KMS-11 (cell line): ENCODE measurements around the gene APBB1IP.

Experiments
- H2AFZ ChIP-seq: fragments of 200-600 bp; sonication (generic); 2 replicates; pipeline ENCODE4 v1.6.1; 2016; ENCODE audit warnings: antibody characterized with exemption, mixed run types, low read depth
- H3K27ac ChIP-seq: fragments of 200-600 bp; sonication (generic); 2 replicates; pipeline ENCODE4 v1.6.1; 2016; ENCODE audit warnings: mild to moderate bottlenecking, mixed run types
- H3K27me3 ChIP-seq: fragments of 200-600 bp; sonication (generic); 2 replicates; pipeline ENCODE4 v1.6.1; 2017; ENCODE audit warnings: mild to moderate bottlenecking, low read depth, mixed run types, moderate library complexity; ENCODE audit not compliant: insufficient read depth
- H3K36me3 ChIP-seq: fragments of 200-600 bp; sonication (generic); 2 replicates; pipeline ENCODE4 v1.6.1; 2017; ENCODE audit warnings: mild to moderate bottlenecking, mixed run types; ENCODE audit not compliant: insufficient read depth
- H3K4me1 ChIP-seq: fragments of 200-600 bp; sonication (generic); 2 replicates; pipeline ENCODE4 v1.6.1; 2016; ENCODE audit warnings: mild to moderate bottlenecking, low read depth, mixed run types; ENCODE audit not compliant: poor library complexity, severe bottlenecking
- H3K4me2 ChIP-seq: fragments of 200-600 bp; sonication (generic); 2 replicates; pipeline ENCODE4 v1.7.0; 2016; ENCODE audit warnings: mild to moderate bottlenecking, mixed run types
- H3K4me3 ChIP-seq: fragments of 200-600 bp; sonication (generic); IDR thresholded peaks from 2 replicates; pipeline ENCODE4 v1.6.1; 2017; ENCODE audit warnings: low read depth, low read length, mixed read lengths; ENCODE audit not compliant: insufficient read depth
- H3K79me2 ChIP-seq: fragments of 200-600 bp; sonication (generic); 2 replicates; pipeline ENCODE4 v1.6.1; 2016; ENCODE audit warnings: low read depth, mixed run types; ENCODE audit not compliant: insufficient read depth
- H3K9ac ChIP-seq: fragments of 200-600 bp; sonication (generic); 2 replicates; pipeline ENCODE4 v1.6.1; 2016; ENCODE audit warnings: mild to moderate bottlenecking, mixed run types
- H4K20me1 ChIP-seq: fragments of 200-600 bp; sonication (generic); 2 replicates; pipeline ENCODE4 v1.6.1; 2016; ENCODE audit warnings: mild to moderate bottlenecking, mixed run types; ENCODE audit not compliant: insufficient read depth
- TF ChIP-seq, protein P1 (sequence below): fragments of 200-600 bp; sonication (generic); conservative IDR thresholded peaks from 2 replicates; pipeline ENCODE4 v1.6.1; 2017; ENCODE audit warnings: low read depth, mild to moderate bottlenecking, antibody characterized with exemption, low read length, moderate library complexity, mixed read lengths

Gene APBB1IP

DNA sequence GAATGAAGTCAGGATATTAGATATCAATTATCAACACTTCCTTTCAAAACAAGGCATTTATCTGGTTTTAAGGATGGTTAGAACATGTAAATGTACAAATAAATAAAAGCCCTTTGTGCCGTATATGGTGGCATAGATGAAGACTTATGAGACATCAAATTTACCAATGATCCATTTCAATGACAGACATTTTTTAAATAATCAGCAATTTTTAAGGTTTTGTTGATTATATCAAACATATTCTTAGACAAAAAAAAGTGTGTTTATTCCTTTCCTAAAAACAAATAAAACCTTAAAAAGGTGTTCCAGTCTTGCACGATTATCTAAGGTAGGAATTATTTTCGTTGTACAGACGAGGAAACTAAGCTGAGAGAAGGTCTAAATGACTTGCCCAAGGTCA lies 13.8 kb downstream of the APBB1IP start:
- TF ChIP-seq, protein P1, sequence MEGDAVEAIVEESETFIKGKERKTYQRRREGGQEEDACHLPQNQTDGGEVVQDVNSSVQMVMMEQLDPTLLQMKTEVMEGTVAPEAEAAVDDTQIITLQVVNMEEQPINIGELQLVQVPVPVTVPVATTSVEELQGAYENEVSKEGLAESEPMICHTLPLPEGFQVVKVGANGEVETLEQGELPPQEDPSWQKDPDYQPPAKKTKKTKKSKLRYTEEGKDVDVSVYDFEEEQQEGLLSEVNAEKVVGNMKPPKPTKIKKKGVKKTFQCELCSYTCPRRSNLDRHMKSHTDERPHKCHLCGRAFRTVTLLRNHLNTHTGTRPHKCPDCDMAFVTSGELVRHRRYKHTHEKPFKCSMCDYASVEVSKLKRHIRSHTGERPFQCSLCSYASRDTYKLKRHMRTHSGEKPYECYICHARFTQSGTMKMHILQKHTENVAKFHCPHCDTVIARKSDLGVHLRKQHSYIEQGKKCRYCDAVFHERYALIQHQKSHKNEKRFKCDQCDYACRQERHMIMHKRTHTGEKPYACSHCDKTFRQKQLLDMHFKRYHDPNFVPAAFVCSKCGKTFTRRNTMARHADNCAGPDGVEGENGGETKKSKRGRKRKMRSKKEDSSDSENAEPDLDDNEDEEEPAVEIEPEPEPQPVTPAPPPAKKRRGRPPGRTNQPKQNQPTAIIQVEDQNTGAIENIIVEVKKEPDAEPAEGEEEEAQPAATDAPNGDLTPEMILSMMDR: no peak
- no peaks in the 10 kb centered on the region for H3K36me3 ChIP-seq
- H3K4me3 ChIP-seq: no peak overlapping the region
- no peak overlapping the region for H3K9ac ChIP-seq
- no peaks in the 10 kb centered on the region for H3K4me1 ChIP-seq
- no peak overlapping the region for H3K27ac ChIP-seq
- H3K79me2 ChIP-seq: no peaks in the 10 kb centered on the region
- no peaks in the 10 kb centered on the region for H3K27me3 ChIP-seq
- no peak overlapping the region for H2AFZ ChIP-seq
- no peaks in the 10 kb centered on the region for H4K20me1 ChIP-seq
- H3K4me2 ChIP-seq: no peak overlapping the region

- no peaks in the 10 kb centered on the region for H3K79me2 ChIP-seq
- H3K4me3 ChIP-seq: no peak overlapping the region
- H2AFZ ChIP-seq: no peak overlapping the region
- no peaks in the 10 kb centered on the region for H3K36me3 ChIP-seq
- H3K4me1 ChIP-seq: no peaks in the 10 kb centered on the region
- no peaks in the 10 kb centered on the region for H3K27me3 ChIP-seq
- H3K27ac ChIP-seq: no peak overlapping the region
- H3K4me2 ChIP-seq: no peak overlapping the region
- no peaks in the 10 kb centered on the region for H4K20me1 ChIP-seq
- H3K9ac ChIP-seq: no peak overlapping the region
- TF ChIP-seq, protein P1: no peak
Measured at GRCh38 chr10:26453850-26454249, 15.7 kb downstream of the APBB1IP start.

DNA sequence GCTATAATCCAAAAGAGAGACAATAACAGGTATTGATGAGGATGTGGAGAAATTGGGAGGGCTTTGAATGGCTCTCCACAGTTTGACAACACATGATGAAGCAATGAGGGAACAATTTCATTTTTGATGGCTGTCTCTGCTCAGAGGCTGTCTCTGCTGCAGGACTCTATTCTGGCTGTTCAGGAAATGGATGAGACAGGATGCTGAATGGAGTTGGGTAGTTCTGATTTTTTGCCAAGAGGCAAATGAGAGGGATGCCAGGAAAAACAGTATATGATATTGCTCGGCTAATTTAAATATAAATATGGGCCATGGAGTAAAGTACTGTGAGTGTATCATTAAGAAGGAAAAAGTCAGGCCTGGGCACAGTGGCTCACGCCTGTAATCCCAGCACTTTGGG lies 16.8 kb downstream of the APBB1IP start:
- no peaks in the 10 kb centered on the region for H4K20me1 ChIP-seq

GRCh38 chr10:26455567-26456315 lies 17.6 kb downstream of the APBB1IP start:
- Histone ChIP-seq H3K36me3 (no peaks in the 10 kb centered on the region), H2AFZ (no peak overlapping the region), H3K27me3 (no peaks in the 10 kb centered on the region), H3K27ac (no peak overlapping the region), H3K9ac (no peak overlapping the region), H3K4me2 (no peak overlapping the region), H3K4me1 (no peaks in the 10 kb centered on the region), H3K4me3 (no peak overlapping the region), H3K79me2 (no peaks in the 10 kb centered on the region), H4K20me1 (no peaks in the 10 kb centered on the region)
- TF ChIP-seq, protein P1: no peak

More for the DNA sequence above, 16.8 kb downstream of the APBB1IP start:
- Histone ChIP-seq H3K4me2 (no peak overlapping the region), H3K79me2 (no peaks in the 10 kb centered on the region), H3K27ac (no peak overlapping the region), H3K4me1 (no peaks in the 10 kb centered on the region), H3K36me3 (no peaks in the 10 kb centered on the region), H3K27me3 (no peaks in the 10 kb centered on the region), H2AFZ (no peak overlapping the region), H3K9ac (no peak overlapping the region), H3K4me3 (no peak overlapping the region)
- TF ChIP-seq, protein P1: no peak
